ENCODE data around the gene DCAF11. TPM values are rescaled to one million over a fixed set of nuclear protein-coding genes. Genes with fewer than 3 reads are reported as not detected.

The DCAF11 gene
- total and polyA plus RNA-seq, 3 donors from 2014 or later, result 67.6 to 77.4 (median 68.0) TPM

DNA sequence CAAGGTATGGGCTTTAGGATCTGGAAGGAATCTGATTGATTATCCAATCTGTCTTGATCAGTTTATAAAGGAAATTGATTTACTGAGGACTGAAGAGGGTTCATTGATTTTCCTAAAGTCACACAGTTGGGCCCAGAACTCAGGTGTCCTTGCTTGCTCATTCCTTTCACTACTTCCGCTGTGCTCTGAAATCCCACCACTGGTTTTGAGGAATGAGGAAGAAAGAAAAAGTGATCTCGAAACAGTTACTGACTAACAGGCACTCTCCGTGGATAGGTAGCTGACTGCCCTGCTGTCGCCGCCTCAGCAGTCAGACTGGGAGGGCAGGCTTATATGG lies 15.8 kb downstream of the DCAF11 start, which contains the start of gene FITM1:
TSS of gene FITM1 (plus strand) at position 280 of the 337 bp plus-strand sequence. CDS start 905 bp downstream, outside the sequence.
- TF ChIP-seq, protein P1, sequence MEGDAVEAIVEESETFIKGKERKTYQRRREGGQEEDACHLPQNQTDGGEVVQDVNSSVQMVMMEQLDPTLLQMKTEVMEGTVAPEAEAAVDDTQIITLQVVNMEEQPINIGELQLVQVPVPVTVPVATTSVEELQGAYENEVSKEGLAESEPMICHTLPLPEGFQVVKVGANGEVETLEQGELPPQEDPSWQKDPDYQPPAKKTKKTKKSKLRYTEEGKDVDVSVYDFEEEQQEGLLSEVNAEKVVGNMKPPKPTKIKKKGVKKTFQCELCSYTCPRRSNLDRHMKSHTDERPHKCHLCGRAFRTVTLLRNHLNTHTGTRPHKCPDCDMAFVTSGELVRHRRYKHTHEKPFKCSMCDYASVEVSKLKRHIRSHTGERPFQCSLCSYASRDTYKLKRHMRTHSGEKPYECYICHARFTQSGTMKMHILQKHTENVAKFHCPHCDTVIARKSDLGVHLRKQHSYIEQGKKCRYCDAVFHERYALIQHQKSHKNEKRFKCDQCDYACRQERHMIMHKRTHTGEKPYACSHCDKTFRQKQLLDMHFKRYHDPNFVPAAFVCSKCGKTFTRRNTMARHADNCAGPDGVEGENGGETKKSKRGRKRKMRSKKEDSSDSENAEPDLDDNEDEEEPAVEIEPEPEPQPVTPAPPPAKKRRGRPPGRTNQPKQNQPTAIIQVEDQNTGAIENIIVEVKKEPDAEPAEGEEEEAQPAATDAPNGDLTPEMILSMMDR (IDR thresholded peaks at IDR 0.05), result no peak
- TF ChIP-seq POLR2A (IDR thresholded peaks at IDR 0.05), result no peak
- no peak for DNase-seq
- H3K27me3 ChIP-seq, result no peaks in the 10 kb centered on the region
- intact Hi-C loops (cut with DNase I; ENCODE audit: low total_unique reads), result no loop called here
- H3K4me3 ChIP-seq, result no peak within 1 kb of the TSS
- no peaks in the 10 kb centered on the region for H3K36me3 ChIP-seq (ENCODE audit: low read depth, missing control alignments)
- H3K4me1 ChIP-seq, result peaks cover 10% of the 10 kb centered on the region
- H3K27ac ChIP-seq, result peak within 1 kb of the TSS in 1 of 2 donors; percentile 46
- 86 to 91% methylated on average over 5 of the region's 5 CpGs for WGBS, 2 donors
- H3K9me3 ChIP-seq, result no peaks in the 10 kb centered on the region

DNA sequence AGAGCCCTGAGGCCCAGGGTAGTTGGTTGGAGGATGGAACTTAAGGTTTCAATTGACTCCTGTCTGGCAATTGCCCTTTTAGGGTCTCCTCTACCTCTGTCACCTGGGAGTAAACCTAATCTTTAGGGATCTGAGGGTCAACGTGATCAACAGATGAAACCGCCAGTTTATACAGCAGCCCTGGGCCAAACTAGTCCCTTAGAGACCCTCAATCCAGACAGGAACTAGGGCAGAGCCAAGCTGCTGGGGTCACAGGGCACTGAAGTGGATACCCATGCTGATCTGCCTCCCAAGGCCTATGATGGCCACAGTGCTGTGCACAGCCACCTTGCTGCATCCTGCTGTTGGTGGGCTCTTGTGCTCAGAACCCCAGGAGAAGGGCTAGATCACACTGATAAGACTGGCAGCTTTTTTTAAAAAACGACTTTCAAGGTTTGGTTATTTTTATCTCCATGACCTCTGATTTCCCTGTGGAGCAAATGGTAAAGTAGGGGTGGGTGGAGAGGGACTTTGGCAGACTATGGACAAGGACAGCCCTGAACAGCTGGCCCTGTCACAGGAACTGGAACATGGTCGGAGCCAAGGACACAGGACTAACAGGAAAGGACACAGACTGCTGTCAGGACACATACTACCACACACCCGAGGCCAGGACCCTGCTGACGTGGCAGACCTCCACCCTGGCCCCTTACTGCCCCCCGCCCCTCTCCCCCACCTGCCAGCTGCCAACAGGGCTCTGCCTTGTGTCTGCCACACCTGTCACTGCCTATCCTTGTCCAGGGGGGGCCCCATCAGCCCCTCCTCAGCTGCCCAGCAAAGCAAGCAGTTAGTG lies 16.4 kb downstream of the DCAF11 start:
- H3K27me3 ChIP-seq, result no peaks in the 10 kb centered on the region
- DNase-seq, result no peak
- H3K9me3 ChIP-seq, result no peaks in the 10 kb centered on the region
- H3K4me3 ChIP-seq, result no peak overlapping the region
- intact Hi-C loops (cut with DNase I; ENCODE audit: low total_unique reads), result no loop called here
- TF ChIP-seq POLR2A (IDR thresholded peaks at IDR 0.05), result no peak
- TF ChIP-seq, protein P1 (IDR thresholded peaks at IDR 0.05), result no peak
- no peaks in the 10 kb centered on the region for H3K36me3 ChIP-seq (ENCODE audit: low read depth, missing control alignments)
- peak overlapping the region in 1 of 2 donors; percentile 46 for H3K27ac ChIP-seq
- WGBS, 2 donors, result 48 to 56% methylated on average over 5 to 7 of the region's 7 CpGs
- peaks cover 13% of the 10 kb centered on the region for H3K4me1 ChIP-seq

DNA sequence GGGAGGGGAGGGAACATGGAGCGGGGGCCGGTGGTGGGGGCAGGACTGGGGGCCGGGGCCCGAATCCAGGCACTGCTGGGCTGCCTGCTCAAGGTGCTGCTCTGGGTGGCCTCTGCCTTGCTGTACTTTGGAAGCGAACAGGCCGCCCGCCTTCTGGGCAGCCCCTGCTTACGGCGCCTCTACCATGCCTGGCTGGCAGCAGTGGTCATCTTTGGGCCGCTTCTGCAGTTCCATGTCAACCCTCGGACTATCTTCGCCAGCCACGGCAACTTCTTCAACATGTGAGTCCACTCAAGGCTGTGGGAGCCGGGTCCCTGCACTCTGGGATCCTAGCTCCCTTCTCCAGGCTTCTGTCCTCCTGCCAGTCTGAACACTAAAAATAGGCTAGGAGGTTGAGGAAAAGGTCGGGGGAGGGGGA lies 17.0 kb downstream of the DCAF11 start:
- no peak overlapping the region for H3K4me3 ChIP-seq
- DNase-seq, result no peak
- H3K27me3 ChIP-seq, result no peaks in the 10 kb centered on the region
- 64 to 66% methylated on average over 15 of the region's 15 CpGs for WGBS, 2 donors
- peak overlapping the region in 1 of 2 donors; percentile 46 for H3K27ac ChIP-seq
- no peaks in the 10 kb centered on the region for H3K9me3 ChIP-seq
- intact Hi-C loops (cut with DNase I; ENCODE audit: low total_unique reads), result no loop called here
- no peaks in the 10 kb centered on the region for H3K36me3 ChIP-seq (ENCODE audit: low read depth, missing control alignments)
- TF ChIP-seq, protein P1 (IDR thresholded peaks at IDR 0.05), result no peak
- TF ChIP-seq POLR2A (IDR thresholded peaks at IDR 0.05), result no peak
- H3K4me1 ChIP-seq, result peaks cover 14% of the 10 kb centered on the region

DNA sequence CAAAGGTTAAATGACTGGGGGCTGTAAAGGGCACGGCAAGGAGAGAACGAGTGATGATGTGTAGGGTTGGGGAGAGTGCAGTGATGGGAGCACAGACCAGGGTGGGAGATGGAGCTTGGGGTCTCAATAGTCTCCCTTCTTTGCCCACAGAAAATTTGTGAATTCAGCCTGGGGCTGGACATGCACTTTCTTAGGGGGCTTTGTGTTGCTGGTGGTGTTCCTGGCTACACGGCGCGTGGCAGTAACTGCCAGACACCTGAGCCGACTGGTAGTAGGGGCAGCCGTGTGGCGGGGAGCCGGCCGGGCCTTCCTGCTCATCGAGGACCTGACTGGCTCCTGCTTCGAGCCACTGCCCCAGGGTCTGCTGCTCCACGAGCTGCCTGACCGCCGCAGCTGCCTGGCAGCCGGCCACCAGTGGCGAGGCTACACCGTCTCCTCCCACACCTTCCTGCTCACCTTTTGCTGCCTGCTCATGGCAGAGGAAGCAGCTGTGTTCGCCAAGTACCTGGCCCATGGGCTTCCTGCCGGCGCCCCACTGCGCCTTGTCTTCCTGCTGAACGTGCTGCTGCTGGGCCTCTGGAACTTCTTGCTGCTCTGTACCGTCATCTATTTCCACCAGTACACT lies 17.6 kb downstream of the DCAF11 start:
- TF ChIP-seq, protein P1 (IDR thresholded peaks at IDR 0.05), result no peak
- no peak for TF ChIP-seq POLR2A (IDR thresholded peaks at IDR 0.05)
- Histone ChIP-seq H3K36me3 (ENCODE audit: low read depth, missing control alignments) (no peaks in the 10 kb centered on the region), H3K4me1 (peaks cover 20% of the 10 kb centered on the region), H3K27ac (no peak overlapping the region), H3K4me3 (no peak overlapping the region), H3K27me3 (no peaks in the 10 kb centered on the region), H3K9me3 (no peaks in the 10 kb centered on the region)
- no peak for DNase-seq
- intact Hi-C loops (cut with DNase I; ENCODE audit: low total_unique reads), result no loop called here
- WGBS, 2 donors, result 72 to 76% methylated on average over 22 to 24 of the region's 24 CpGs
